NCI-H1092 treated with DMSO at 0.1 percent for 48 hours (cell line): Measurements from ENCODE around the gene FMO2.

ENCODE experiments used
- DNase-seq: peaks from one replicate; lab custom pipeline; 2025; lab: John Stamatoyannopoulos, UW

Gene FMO2

DNA sequence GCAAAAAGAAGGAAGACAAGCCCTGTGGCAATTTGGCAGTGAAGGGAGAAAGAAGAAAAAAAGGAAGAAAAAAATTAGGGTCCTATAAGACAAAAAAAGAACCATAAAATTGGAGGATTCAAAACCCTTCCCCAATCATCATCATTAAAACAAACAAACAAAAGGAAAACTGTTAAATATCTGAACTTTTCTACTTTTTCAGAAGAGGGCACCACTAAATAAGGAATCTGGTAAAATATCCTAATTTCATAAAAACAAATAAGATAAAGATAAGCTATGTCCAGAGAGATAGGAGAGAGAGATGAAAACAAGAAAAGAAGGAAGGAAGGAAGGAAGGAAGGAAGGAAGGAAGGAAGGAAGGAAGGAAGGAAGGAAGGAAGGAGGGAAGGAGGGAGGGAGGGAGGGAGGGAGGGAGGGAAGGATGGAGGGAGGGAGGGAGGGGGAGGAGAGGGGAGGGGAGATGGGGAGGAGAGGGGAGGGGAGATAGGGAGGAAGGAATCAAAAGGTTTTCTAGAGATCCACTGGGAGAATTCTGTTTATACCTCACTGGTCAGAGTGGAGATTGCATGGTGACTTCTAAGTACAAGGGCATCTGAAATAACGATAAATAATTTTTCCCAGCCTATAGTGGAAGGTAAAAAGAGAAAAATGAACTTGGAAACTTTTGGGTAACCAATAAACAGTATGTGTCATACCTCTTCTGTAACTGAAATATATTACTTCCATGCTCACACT, 10.4 kb upstream of the FMO2 start:
- DNase-seq, result no peak

DNA sequence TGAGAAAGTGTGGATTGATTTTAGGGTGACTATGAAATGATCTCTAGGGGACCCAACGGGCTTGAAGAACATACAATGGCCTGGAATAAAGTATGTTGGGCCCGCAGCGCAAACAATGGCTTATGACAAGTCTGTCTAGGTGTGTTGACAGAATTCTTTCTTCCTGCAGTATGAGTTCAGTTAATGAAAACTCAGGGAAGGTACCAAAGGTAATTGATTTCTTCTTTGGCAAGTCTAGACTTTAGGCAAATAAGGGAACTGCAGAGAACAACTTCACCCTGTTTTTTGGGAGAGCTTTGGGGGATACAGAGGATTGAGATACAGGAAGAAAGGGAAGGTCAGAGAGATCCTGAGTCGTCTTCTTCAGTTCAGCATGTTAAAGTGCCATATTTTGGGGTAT, 7.8 kb upstream of the FMO2 start:
- no peak for DNase-seq

DNA sequence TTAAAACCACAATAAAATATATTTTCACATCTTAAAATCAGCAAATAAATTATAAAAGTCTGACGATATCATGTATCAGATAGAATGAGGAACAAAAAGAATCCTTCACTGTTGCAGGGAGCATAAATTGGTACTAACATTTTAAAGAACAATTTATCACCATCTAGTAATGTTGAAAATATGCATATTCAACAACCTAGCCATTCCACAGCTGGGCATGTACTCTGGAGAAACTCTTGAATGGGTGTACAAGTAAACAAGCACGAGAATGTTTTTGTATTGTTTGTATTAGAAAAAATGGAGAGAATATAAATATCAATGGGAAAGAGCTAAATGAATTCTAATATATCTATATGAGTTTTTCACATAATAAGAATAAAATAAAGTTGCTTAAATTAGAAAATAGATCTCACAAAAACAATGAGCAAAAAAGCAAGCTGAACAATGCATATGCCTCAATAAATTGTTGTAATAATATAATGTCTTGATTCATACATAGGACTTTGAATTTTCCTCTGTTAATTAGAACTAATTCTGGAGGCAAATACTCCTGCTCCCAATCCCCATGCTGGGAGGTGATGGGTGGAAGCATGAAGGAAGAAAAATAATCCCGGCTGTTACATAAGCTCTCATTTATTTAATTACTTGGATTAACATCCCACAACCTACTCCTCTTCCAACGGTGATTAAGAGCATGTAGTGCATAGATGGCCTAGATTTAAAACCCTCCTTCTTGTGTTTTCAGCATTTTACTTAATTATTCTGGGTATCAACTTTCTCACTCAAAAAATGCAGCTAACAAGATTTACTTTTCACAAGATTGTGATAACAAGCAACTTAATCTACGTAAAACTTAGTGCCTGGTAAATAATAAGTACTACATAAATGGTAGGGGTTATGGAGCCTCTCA, 5.5 kb upstream of the FMO2 start:
- DNase-seq, result no peak

DNA sequence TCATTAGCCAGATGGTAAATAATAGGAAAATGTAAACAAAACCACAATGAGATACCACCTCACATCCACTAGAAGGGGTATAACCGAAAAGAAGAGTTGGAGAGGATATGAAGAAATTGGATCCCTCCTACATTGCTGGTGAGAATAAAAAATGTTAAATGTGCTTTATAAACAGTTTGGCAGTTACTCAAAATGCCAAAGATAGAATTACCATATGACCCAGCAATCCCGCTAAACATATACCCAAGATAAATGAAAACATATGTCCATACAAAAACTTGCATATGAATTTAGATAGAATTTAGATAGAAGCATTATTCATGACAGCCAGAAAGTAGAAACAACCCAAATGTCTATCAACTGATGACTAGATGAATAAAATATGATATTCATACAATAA, 4.4 kb upstream of the FMO2 start:
- DNase-seq, result no peak

DNA sequence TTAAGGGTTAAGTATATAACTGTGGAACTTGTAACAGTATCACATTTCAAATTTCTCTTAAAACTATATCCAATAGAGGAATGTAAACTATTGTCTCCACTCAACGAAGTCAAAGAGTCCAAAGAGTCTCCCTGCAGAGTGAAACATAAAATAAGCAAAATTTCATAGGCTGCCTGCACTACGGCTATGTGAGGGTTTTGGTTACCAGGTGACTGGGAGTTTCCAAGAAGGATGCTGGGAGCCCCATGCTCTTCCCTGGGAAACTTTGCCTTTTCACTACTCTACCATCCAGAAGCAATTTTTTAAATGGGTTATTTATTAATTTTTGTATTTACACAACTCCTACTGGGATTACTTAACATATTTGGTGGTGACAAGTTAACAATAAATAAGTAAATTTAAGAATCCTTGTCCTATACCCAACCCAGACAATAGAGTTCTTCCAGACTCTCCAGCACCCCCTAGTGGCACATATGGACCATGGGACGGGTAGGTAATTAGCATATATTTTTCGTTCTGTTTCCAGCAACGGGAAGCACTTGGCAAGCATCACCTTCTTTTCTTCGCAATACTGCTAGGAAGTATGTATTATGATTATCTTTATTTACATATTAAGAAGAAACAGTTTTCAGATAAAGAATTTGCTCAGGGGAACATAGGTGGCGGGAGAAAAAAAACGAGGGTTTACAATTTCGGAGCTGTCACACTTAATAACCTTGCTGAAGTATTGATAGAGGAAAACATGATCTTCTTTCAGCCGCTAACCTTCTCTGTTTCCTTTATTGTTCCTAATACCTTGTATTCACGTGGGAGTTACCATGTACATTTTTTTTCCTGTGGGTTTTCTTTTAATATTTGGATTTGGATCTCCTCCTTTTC, 3.5 kb downstream of the FMO2 start:
- DNase-seq, result peak; percentile 45

DNA sequence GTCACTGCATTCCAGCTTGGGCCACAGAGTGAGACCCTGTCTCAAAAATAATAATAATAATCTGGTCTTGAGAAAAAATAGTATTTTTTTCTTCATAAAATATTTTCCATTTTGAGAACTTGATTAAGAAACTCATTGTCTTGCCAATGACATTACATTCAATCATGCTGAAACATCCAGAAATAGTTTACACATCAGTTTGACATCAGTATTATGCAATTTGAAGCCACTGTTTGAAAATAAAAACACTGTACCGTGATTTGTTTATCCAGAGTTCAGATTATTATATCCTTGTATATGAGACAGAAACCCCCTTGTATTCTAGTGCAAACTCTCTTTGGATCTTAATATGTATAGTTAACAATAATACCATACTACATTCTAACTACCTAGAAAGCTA, 6.9 kb downstream of the FMO2 start:
- no peak for DNase-seq

DNA sequence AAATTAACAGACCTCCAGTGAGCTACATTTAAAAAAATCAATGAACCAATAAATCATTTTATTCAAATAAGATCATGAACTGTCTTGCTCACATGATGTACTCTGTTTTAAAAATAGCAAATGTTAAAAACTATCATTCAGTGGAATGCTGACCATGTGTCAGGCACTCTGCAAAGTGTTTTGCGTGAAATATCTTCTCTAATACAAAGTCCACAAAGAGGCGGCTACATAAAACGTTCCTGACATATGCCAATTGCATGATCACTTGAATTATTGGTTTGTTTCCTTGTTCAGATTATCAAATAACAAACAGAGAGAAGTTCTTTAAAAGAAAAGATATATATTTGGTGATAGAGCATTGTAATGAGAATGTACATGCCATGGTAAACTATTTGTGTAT, 10.7 kb downstream of the FMO2 start:
- DNase-seq, result no peak

DNA sequence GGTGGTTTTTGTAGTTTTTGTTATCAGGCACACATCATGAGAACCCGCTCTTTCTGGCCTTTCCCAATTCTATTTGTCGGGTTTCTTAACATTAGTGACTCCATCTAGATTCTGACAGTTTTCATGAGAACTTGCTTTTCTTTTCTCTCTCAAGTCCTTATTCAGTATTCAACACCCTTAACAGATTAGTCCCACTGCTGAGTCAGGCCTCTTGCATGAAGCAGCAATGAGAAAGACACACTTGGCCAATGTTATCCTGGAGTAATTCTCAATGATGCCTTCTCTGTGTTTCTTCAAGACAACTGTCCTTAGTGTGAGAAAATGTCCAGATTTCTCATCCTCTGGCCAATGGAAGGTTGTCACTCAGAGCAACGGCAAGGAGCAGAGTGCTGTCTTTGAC, 11.3 kb downstream of the FMO2 start:
- DNase-seq, result no peak

DNA sequence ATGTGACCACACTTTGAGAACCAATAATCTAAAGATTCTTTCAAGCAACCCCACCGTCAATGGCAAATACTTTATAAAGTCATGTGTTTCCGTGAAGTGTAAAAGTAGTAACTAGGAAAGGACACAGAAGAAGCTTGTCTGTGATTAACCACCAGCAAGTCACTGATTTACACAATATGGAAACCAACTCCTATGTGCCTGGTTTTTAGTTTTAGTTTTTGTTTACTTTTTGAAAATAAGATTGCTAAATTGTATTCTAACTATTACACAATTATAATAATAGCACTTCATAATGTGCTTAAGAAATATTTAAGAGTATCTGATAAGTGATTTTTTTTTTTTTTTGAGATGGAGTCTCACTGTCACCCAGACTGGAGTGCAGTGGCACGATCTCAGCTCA, 13.0 kb downstream of the FMO2 start:
- DNase-seq, result no peak

DNA sequence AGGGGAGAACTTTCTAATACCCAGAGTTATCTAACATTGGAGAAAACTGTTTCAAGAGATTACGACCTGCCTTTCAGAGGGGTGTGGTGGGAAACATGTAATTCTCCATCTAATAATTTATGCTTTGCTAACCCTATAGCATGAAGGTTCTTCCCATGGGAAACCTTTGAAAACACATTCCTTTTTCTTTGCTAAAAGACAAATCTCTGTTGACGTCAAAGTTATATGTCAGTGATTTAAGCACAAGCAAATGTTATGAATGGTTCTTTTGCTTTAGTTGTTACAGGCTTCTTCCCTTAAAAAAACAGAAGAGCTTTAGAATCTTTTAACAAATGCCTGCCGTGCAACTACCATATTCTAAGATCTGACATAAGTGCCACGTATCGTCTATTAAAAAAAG, 19.2 kb downstream of the FMO2 start:
- DNase-seq, result no peak

DNA sequence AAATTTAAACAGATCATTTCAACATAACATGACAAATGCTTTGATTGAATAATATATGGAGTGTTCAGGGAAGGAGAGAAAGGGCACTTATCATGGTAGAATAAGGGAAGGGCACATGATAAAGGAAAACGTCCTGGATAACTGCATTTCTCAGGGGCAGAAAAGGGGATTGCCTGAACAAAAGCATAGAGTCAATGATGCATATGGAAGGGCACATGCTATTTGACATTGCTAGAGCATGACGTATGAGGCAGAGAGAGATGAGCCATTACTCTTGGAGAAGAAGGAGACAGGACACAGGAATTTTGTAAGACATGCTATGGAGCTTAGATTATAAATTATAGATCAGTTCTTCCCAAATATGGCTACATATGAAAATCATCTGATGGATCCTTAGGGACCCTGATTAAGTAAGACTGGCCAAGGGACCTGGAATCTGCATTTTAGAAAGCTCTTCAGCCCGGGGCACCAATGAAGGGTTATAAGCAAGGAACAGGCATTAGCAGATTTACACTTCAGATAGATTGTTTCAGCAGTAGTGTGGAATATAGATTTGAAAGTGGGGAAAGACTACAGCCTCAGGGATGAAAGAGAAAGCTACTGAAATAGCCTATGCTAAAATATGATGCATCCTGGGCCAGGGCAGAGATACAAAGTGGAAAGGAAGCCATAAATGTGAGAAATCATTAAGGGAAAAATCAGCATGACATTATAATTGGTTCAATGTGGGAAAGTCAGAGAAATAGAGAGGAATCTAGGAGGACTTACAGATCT, 21.3 kb downstream of the FMO2 start:
- no peak for DNase-seq

DNA sequence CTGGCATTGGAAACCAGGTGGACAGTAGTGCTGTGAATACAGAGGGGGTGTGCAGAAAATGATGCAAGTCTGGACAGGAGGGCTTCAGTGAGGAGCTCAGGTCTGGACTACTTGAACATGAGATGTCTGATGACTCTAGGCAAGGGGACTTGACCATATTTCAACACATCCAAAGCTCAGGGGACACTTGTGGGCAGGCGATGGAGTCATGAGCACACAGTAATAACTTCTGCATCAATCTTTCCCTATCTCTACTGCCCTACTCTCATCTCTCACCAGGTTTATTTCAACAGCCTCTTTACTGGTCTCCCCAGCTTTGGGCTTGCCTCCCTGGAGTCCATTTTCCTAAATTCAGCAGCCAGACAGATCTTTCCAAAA, 21.9 kb downstream of the FMO2 start:
- no peak for DNase-seq

DNA sequence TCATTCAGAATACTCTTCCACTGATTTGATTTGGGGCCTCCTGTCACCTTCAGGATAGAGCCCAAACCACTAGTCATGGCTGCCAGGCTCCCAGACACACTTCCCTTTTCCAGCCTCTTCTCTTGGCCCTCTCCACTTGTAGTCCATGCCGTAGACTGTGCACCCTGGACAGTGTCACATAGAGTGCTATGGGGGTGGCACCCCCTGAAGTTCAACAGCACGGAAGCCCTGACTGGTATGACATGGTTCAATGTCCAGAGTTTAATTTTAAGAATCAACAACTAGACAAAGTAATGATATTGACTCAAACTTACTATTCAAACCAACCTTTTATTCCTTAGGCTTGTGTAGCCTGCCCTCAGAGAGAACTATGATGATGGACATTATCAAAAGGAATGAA, 22.3 kb downstream of the FMO2 start:
- no peak for DNase-seq

DNA sequence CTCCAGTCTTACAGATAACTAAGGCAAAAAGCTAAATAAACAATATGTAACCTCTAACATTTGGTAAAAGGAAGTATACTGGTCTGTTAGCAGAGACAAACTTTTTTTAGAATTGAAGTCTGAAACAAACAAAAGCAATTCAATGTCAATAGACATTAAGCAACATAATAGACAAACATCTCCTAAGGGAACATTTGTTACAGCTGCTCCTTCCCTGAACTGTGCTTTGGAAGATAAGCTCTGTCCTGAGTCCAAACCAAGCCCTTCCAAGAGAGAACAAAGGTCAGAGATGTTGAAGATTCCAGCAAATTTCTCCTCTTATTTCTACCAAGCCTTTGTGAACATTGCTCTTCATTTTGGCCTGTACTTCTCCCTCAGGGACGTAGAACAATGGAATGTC, 25.3 kb downstream of the FMO2 start:
- DNase-seq, result no peak

DNA sequence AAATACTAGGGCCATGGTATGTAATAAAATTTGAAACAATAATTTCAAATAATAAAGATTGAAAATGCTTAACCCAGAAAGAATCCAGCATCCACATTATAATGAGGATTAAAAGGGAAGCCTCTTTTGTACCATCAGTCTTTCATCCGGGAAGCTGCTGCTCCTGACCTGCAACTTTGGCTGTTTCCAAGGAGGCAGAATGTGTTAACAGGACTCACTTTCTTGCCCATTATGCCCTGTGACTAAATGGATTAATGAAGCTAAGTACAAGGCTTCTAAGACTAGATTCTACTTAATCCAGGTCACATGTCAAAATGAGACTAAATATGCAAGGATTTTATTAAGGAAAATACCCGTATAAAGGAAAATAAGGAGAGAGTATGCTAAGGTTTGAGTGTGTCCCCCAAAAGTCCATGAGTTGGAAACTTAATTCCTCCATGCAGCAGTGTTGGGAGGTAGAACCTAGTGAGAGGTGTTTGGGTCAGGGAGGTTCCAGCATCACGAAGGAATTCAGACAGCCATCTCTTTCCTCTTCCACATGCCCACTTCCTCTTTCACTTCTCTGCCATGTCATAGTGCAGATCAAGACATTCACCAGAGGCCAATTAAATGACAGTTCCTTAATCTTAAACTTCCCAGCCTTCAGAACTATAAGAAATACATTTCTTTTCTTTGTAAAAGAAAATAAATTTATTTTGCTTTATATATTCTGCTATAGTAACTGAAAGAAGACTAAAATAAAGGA, 27.7 kb downstream of the FMO2 start:
- DNase-seq, result no peak

DNA sequence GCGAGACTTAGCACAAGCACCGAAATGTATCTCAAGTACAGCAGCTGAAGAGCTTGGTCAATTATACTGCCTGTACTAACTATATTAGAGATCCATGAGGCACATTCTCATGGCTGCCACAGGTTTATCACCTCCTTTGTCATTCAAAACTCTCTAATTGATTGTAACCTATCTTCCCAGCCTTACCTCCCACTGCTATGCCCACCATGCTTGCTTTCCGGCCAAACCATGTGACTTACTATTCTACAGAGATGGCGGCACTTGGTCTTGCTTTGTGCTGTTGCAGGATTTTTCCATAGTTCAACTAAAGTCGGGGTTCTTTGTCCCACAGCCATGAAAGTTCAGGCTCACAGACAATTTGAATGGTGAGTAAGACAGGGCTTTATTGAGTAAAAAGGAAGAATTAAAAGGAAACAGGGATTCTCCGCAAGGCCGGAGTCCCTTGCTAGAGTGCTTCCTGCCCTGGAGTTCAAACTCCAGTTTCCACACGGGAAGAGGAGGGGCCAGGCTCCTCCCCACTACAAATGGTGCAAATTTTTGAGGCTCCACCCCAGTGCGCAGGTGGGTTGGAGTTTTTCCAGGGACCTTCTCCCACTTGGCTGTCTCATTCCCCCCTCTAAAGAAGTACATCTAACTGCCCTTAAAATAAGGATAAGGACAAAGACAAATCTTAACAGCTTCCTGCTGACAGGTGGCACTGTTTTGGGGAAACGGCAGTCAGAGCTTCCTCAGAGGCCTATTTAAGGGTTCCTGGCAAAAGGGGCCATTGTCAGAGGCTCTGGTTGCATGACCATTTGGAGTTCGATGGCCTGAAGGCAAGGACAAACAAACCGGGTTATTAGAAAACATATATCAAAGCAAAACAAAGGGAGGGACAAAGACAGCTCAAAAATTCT, 28.7 kb downstream of the FMO2 start:
- DNase-seq, result no peak

DNA sequence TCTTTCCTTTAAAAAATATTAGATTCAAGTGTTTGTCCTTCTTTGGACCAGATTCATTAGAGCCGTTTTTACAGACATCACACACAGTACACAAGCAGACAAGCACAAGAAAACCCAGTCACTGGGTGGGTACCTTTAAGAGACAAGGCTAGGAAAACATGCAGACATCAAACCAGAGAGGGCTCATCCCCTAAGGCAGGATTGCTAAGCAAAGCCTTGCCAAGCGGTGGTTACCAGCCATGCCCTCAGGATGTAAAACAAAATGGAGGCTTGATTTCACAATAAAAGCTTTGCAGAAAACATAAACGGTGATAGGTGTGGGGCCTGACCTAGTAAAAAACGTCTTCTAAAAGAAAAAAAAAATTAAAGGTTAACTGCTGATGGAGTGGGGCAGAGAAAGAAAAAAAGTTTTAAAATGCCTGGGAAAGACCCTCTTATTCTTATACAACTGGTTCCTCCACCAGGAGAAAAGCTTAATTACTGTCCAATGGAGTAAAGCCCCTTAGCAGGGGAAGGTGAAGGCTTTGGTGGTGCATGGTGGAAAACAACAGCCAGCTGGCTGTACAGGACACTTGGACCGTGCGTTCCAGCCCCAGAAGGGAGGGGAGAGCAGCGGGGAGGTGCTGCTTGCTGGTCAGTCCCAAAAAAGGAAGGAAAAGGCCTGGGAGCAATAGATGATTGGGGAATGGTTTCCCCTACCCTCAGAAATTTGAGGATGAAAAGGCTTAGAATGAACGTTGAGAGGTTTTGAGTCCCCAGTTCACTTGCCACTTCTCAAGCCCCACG, 32.8 kb downstream of the FMO2 start:
- no peak for DNase-seq

DNA sequence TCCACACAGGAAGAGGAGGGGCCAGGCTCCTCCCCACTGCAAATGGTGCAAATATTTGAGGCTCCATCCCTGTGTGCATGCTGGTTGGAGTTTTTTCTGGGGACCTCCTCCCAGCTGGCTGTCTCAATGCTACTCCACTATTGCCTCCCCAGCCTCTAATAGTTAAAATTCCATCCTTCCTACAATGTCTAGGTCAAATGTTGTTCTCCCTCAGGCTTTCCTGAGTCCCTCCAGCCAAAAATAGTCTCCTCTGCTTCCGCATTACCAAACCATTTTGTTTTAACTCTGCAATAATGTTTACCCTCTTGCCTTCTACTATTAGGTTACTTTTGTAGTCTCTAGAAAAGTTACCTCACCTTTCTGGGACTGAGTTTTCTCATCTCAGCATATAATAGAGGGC, 33.6 kb downstream of the FMO2 start:
- DNase-seq, result no peak
